HG02642 (cell line): Measurements from ENCODE around the gene CA11.
"Not testable (repeated sequence)": the region's sequence is repeated elsewhere in the genome, so short reads cannot be mapped to it uniquely, and the experiment has no call there.

ENCODE experiments used
- ATAC-seq: cut with Tn5 transposase; IDR thresholded peaks from one replicate; pipeline ENCODE4 v1.9.1; 2021; ENCODE audit warnings: mild to moderate bottlenecking; ENCODE audit not compliant: unreplicated experiment, poor library complexity

CA11 gene

DNA sequence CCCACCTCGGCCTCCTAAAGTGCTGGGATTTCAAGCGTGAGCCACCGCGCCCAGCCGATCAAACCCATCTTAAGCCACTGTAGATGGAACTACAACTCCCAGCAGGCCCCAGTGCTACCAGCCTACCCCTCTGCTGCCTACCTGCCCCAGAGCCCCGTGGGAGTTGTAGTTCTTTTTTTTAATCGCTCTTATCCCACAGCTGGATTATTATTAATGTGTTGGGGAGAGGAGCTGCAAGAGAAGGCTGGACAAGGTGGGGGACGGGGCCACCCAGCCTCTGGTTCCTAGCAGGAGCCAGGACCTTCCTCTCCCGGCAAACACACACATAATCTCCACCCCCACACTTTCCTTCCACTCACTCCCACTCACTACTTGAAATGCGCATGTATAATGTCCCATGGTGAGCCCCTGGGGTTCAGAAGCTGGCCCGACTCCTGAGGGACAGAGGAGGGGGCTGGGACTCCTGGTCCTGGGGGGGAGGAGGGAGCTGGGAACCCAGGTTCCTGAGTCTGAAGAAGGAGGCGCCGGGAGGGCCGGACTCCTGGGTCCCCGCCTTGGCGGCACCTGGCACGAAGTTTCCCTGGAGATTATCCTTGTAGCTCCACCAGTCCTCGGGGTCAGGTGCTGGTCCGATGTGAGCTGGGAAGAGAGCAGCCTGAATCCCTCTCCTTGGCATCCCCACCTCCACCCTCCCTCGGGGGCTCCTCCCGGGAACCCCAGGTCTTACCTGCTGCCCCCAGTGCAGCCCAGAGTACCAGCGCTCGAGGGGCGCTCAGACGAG is 958 bp downstream of the CA11 start:
- no peak for ATAC-seq

DNA sequence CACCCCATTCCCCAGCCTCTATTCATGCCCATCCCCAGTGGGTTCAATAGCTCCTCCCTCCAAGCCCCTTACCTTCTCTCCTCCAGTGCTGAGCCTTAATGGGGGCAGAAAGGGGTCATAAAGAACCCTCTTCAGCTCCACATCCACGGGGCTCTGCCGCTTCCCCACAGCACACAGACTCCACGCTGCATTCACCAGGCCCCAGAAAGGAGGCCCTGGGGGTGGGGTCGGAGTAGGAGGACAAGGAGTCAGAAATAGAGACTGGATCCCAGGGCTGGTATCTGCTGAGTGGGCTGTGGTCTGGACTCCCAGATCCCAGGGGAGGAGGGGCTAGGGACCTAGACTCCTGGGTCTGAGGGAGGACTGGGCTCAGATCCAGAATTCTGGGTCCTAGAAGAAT is 1.6 kb downstream of the CA11 start:
- ATAC-seq, result no peak

DNA sequence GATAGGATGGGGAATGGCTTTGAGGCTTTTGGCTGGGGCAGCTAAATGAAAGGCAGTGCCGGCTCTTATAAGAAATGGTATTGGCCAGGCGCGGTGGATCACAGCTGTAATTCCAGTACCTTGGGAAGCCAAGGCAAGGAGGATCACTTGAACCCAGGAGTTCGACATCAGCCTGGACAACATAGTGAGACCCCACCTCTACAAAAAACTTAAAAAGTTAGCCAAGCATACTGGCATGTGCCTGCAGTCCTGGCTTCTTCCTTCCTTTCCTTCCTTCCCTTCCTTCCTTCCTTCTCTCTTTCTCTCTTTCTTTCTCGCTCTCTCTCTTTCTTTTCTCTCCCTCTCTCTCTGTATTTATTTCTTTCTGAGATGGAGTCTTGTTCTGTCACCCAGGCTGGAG is 3.1 kb downstream of the CA11 start:
- ATAC-seq, result no peak

DNA sequence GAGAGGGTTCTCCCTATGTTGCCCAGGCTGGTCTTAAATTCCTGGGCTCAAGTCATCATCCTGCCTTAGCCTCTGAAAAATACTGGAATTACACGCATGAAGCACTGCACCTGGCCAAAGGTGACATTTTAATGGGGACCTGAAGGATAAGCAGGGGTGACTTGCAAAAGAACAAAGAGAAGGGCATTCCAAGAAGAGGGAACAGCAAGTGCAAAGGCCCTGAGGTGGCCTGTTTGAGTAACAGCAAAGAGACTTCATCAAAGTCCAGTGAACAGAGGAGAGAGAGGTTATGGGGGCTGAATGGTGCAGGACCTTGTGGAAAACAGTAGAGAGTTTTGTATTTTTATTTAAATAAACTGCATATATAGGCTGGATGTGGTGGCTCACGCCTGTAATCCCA is 4.1 kb downstream of the CA11 start:
- ATAC-seq, result no peak

DNA sequence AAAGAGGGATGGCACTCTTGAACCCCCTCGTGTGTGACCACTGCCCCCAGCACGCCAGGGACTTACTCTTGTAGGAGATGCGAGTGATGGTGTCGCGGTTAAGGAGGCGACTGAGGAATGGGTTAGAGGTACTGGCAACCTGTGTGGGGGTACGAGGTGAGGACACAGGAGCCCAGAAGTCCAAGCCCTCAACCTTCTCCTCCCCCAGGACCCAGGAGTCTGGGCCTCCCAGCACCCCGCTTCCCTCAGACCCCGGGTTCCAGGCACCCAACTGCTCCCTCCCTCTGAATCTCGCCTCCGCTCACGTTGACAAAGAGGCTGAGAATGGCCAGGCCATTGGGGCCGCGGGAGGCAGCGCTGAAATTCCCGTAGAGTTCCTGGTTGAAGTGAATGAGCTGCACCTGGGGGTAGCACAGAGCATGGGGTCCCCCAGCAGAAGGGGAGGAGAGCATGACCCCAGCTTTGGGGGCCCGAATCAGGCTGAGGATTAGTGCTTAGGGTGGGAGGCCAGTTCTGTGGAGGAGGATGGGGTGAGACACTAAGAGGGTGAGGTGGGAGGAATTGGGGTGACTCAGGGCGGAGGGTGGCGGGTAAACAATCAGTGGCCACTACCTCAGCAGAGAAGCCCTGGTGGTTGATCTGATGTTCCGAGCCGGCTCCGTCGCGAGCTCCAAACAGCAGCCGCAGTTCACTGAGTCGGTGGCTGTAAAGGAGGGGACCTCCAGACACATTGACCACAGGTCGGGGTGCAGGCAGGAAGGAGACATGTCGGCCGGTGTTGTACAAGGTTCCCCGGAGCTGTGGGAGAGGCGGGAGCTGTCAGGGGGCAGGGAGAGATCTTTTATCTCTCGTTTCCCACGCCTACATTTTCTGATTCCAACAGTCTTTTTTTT is 6.3 kb downstream of the CA11 start:
- ATAC-seq, result no peak

DNA sequence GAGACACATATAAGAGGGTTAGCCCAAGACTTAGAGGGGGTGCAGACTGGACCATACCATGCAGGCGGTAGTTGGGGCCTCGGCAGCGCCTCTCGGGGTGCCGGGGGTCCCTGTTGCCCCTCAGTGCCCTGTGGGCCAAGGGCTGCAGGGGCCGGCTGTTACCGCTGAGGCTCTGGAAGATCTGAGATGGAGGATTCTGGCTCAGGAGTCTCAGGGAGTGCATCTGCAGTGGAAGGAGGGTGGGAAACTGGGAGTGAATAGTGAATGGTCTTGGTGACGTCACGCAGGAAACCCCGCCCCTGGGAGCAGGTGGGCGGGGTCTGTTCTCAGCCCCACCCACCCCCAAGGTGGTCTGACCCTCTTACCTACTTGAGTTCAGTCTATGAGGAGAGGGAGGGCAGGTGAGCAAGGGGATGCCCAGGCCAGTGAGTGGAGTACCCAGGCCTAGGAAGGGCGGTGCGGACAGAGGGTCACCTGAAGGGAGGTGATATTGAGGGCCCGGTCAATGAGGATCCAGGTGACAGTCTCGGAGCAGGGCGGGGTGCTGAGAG is 7.1 kb downstream of the CA11 start:
- no peak for ATAC-seq

DNA sequence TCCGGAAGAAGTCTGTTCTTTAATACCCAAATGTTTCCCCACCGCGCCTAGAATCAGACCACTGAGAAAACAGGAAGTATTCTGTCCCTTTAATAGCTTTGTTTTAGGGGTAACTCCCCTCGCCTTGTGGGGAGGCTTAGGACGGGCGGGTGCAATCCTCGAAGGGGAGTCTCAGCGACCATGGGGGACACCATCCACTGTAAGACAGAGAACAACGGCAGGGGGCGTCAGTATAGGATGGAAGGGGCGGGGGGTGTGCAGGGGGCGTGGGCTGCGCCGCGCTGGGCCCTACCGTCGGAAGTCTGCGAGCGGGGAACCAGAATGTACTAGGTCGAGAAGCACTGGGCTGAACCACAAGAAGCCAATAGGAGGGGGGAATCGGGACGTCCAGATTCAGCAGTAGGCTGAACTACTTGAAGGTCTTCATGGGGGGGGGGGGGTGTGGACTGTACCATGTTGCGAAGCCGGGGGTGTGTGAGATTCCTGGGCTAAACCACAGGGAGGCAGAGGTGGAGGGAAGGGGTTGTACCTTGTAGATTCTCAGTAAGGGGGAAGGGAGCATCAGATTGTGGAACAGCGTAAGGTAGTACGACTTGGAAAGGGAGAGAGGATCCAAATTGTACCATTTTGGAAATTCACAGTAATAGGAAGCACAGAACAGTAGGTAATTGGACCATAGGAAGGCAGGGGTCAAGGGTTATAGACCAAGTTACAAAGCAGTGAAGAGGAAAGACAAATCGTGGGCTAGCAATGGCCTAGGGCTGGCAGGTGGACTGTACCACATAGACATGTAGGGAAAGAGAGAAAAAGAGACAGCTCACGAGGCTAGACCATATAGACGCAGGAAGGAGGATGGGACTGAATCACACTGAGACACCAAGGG is 7.8 kb downstream of the CA11 start:
- peak; percentile 11 for ATAC-seq

DNA sequence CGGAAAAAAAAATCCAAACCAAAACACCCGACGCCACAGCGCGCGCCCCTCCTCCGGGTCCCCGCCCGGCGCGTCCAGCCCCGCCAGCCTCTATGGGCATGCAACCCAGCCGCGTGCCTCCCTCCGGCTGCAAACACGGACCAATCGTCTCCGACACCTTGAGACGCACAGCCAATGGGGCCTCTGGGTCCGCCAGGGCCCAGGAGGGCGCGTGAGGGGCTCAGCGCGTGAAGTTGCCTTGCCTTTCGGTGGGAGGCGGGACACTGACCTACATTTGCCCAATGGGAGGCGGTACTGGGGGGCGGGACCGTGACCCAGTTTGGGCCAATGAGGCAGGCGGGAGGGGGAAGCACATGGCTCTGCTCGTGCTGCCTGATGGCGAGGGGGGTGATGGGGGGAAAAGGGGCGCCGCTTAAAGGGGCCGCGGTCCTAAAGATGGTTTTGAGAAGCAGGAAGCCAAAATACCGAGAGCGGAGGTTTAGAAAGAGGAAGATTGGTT is 8.5 kb downstream of the CA11 start:
- ATAC-seq, result peak; percentile 76

DNA sequence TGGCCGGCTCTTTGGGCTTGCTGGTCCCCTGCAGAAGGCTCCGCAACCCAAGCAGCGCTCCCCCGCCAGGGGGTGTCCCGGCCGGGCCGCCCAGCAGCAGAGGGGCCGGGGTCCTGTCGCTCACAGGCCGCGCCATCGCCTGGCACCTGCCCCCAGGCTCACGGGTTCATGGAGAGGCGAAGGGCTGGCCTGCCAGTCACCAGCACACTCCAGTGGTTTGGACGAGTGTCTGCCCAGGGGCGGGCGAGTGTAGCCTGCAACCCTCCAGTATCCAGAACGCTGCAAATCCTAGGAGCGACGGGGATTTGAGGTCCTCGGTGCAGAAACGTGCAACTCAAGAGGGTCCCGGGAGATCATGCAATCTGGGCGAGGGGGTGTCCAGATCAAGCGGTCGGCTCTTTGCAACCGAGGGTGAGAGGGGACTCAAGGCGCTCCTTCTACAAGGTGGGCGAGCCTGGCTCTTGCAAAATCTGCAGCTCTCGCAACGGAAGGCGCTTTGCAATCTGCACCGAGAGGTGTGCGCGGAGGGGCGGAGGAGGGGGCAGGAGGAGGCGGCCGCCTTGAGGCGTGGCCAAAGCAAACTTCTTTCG is 9.0 kb downstream of the CA11 start, which contains the start of gene DBP:
Gene DBP, minus strand, starts transcription at position 521 of the 590 bp plus-strand sequence. Its CDS starts 385 bp downstream, at position 136.
- ATAC-seq, result no peak

DNA sequence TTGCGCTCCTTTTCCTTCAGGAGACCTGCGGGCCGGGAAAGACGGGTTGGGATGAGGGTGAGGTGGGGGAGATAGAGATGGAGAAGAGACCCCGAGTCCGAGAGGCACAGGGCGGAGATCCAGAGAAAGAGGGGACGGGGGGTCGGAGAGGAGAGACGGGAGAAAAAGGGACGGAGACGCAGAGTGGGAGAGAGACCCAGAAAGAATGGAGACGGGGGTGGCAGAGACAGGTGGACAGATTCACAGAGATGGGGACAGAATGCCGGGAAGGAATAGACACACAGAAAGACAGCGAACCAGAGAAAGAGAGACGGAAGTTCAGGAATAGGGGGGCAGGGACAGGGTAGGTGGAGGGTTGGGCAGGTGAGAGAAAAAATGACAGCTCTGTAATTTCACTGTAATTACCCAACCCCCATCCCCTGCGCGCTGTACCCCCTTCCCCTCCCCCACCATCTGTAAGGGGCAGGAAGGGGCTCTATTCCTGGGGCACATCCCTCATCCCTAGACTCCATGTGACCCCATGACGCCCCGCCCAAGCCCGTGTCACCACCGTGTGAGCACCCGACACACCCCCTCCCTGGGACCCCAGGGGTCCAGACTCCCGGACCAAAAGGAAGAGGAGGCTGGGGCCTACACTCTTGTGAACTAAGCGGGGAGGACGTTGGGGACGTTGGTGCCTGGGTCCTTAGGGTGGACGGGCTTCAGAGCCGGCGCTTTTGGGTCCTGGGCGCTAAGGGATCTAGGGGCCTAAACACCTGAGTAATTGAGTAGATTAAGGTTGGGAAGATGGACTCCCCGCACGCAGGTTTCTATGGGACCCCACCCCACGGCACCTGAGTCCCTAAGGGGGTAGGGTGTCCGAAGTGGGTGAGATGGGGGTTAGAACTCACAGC is 9.8 kb downstream of the CA11 start:
- ATAC-seq, result no peak

DNA sequence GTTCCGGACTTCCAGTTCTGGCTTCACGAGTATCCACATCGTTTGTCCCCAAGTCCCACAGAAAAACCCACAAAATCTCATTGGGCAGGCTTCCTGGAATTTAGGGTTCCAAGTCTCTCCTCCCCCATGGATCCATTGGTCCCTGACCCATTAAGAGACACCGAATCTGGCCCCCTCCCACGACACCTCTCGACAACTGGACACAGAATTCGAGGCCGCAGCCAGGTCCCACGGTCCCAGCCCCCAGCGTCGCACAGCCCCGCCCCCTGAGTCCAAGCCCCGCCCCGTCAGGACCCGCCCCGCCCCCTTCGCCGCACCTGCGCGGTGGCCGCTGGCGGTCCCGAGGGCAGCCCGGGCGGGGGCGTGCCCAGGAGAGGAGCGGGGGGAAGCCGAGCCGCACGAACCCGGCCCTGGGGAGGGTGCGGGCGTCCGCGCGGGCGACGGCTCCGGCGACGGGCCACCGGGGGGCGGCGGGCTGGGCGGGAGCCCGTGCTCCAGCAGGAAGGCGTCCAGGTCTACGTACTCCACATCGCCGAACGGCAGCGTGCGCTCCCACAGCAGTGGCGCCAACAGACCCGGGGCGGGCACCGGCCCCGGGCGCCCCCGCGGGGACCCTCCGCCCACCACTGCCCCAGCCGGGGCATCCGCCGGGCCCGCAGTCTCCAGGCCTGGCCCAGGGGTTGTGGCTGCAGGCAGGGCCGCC is 10.6 kb downstream of the CA11 start:
- ATAC-seq, result no peak

DNA sequence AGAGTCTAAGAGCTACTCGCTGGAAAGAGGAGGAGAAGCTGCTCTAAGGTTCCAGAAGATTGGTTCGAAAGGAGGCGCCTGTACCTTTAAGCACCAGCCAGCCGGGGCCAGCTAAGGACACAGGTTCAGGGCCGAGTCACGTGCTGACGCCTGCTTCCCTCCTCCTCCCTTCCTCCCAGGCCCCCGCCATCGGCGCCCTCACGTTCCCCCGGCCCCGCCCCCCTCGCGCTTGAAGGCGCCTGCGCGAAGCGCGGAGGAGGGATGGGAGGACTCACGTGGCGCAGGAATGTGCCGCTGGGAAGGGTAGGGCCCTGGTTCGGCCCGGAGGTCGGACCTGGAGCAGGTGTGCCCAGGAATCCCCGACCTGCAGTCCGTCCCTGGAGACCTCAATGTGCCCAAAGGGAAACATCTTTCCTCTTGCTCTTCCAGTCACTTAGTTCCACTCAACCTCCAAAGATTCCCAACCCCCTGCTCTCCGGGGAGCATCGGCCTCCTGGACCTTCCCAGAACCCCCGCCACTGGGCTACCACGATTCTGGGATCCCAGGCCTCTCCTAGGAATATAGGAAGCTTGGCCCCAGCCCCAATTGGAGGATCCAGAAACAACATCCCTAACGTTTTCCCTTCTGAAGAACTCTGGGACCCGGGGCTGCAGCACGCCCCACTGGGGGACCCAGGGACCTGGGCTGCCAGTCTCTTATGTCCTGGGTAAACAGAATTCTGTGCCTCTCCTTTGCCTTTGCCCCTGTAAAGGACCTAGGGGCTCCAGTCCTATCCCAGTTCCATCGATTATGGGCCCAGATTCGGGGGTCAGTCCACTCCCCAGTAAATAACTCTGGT is 11.3 kb downstream of the CA11 start:
- ATAC-seq, result peak; percentile 37

DNA sequence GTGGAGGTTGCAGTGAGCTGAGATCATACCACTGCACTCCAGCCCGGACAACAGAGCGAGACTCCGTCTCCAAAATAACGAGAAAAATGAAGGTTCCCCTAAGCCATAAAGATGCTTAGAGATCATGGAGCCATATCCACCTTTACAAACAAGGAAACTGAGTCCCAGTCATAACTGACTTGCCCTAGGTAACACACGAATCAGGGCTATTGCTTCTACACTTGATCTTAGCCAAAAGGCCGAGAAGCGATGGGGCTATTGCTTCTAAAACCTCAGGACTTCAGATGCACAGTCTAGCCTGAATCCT is 12.0 kb downstream of the CA11 start:
- ATAC-seq, result no peak

DNA sequence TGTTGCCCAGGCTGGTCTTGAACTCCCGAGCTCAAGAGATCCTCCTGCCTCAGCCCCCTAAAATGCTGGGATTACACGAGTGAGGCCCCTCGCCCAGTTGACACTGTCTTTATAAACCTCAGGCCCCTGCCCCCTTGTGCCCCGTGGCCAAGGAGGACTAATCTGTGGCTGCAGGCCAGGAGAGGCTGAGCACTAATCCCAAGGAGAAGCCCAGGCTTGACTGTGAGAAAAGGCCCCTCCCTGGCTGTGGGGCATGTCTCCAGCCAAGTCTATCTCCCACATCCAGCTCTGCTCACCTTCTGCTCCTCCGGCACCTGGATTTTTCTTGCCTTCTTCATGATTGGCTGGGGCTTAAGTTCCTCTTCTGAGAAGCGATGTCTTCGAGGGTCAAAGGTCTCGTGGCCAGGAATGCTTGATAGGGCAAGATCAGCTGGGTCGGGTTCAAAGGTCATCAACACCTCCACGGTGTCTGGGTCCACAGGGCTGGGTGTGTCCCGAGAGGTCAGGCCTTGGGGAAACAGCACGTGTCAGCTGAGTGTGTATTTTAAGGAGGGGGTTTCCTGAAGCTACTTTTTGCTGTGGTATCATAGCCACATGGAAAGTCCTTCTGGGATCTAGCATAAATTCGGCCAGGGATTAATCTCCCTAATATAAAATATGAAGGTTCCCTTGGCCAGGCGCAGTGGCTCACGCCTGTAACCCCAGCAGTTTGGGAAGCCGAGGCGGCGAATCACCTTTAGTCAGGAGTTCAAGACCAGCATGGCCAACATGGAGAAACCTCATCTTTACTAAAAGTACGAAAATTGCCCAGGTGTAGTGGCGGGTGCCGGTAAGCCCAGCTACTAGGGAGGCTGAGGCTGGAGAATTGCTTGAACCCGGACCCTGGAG is 12.6 kb downstream of the CA11 start:
- no peak for ATAC-seq

DNA sequence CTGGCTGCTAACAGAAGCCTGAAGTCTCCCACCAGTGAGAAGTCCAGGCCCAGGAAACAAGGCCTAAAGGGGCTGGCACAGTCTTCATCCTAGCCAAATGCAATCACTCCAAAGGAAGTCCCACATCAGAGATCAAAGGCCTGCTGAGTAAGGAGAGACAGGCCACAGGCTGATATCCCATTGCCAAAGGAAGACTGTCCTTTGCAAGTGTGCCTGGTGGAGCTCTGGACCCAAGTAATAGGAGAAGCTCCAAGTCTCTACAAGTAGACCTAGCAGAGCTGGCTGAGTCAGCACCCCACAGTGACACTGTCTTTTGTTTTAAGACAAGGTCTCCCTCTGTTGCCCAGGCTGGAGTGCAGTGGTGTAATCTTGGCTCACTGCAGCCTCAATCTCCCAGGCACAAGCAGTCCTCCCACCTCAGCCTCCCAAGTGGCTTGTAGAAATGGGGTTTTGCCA is 13.3 kb downstream of the CA11 start:
- ATAC-seq, result no peak

DNA sequence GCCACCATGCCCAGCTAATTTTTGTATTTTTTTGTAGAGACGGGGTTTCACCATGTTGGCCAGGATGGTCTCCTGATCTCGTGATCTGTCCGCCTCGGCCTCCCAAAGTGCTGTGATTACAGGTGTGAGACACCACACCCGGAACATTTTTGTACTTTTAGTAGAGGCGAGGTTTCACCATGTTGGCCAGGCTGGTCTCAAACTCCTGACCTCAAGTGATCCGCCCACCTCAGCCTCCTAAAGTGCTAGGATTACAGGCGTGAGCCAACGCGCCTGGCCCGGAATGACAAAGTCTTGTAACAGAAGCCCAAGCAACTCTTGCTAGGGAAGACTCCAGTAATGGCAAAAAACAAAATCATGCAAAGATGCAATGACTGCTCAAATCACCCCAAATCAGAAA is 13.7 kb downstream of the CA11 start:
- ATAC-seq, result not testable (repeated sequence)
